Activated naive CD4-positive, alpha-beta T cell treated with anti-CD3 and anti-CD28 coated beads, Interleukin-2, amount 50 U/mL, for 24 hours (primary cell): ENCODE results near the gene NPTX2.

Experiments
- H3K27ac Mint-ChIP-seq: one replicate; pipeline ENCODE4 v1.8.0; 2021; ENCODE audit warnings: mild to moderate bottlenecking, mixed read lengths
- H3K27me3 Mint-ChIP-seq: one replicate; pipeline ENCODE4 v1.8.0; 2021; ENCODE audit warnings: mixed read lengths
- H3K36me3 Mint-ChIP-seq: one replicate; pipeline ENCODE4 v1.8.0; 2021; ENCODE audit warnings: mixed read lengths
- H3K4me1 Mint-ChIP-seq: one replicate; pipeline ENCODE4 v1.8.0; 2021; ENCODE audit warnings: mixed read lengths
- H3K4me3 Mint-ChIP-seq: one replicate; pipeline ENCODE4 v1.8.0; 2021; ENCODE audit warnings: mild to moderate bottlenecking, mixed read lengths
- H3K9me3 Mint-ChIP-seq: one replicate; pipeline ENCODE4 v1.8.0; 2021; ENCODE audit warnings: mixed read lengths

NPTX2 gene

GRCh38 chr7:98659756-98660155 is 42.7 kb downstream of the NPTX2 start:
- Mint-ChIP-seq H3K4me1 (no peaks in the 10 kb centered on the region), H3K27ac (no peak overlapping the region), H3K9me3 (no peaks in the 10 kb centered on the region), H3K36me3 (no peaks in the 10 kb centered on the region), H3K27me3 (no peaks in the 10 kb centered on the region), H3K4me3 (no peak overlapping the region)

- Mint-ChIP-seq H3K9me3 (no peaks in the 10 kb centered on the region), H3K4me1 (no peaks in the 10 kb centered on the region), H3K4me3 (no peak overlapping the region), H3K36me3 (no peaks in the 10 kb centered on the region), H3K27ac (no peak overlapping the region), H3K27me3 (no peaks in the 10 kb centered on the region)
These were observed 44.5 kb downstream of the NPTX2 start for GRCh38 chr7:98661607-98662006.

DNA sequence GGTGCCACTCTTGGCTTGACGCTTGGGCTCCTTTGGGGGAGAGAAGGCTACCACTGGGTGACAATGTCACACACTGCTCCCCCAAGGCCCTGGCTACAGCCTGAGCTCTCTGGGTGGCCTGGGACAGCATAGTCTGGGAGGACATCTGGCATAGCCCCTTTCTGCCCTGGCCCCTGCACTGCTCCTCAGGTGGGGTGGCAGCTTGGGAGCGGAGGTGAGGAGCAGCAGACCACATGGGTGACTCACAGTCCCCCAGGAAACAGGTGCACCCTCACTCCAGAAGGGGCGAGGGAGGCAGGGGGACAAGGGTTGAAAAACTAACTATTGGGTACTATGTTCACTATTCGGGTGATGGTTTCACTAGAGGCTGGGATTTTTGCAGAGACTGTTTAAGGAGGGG is 45.2 kb downstream of the NPTX2 start:
- no peaks in the 10 kb centered on the region for H3K27me3 Mint-ChIP-seq
- no peak overlapping the region for H3K4me3 Mint-ChIP-seq
- no peak overlapping the region for H3K27ac Mint-ChIP-seq
- no peaks in the 10 kb centered on the region for H3K36me3 Mint-ChIP-seq
- H3K4me1 Mint-ChIP-seq = no peaks in the 10 kb centered on the region
- H3K9me3 Mint-ChIP-seq = no peaks in the 10 kb centered on the region

DNA sequence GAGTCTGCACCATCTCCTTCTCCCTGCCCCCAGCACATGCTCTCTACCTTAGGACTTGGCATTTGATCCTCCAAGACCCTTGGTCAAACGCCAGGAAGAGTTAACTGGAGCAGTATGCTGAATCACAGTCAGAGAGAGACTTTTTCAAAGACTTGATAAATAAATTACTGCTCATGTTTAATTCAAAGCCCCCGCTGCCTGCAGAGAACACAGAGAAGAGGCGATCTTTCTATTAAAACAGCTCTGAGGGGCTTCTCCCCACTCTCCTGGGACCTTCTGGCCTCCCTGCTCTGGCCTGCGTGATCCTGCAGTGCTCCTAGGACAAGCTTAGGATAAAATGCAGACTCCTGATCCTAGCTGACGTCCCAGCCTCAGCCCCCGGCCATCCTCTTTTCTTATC is 47.8 kb downstream of the NPTX2 start:
- H3K27me3 Mint-ChIP-seq = no peaks in the 10 kb centered on the region
- H3K9me3 Mint-ChIP-seq = no peaks in the 10 kb centered on the region
- H3K27ac Mint-ChIP-seq = no peak overlapping the region
- H3K4me1 Mint-ChIP-seq = no peaks in the 10 kb centered on the region
- no peaks in the 10 kb centered on the region for H3K36me3 Mint-ChIP-seq
- no peak overlapping the region for H3K4me3 Mint-ChIP-seq

- no peaks in the 10 kb centered on the region for H3K4me1 Mint-ChIP-seq
- no peaks in the 10 kb centered on the region for H3K36me3 Mint-ChIP-seq
- no peak overlapping the region for H3K4me3 Mint-ChIP-seq
- H3K9me3 Mint-ChIP-seq = no peaks in the 10 kb centered on the region
- H3K27ac Mint-ChIP-seq = no peak overlapping the region
- H3K27me3 Mint-ChIP-seq = no peaks in the 10 kb centered on the region
These were observed 51.2 kb downstream of the NPTX2 start for GRCh38 chr7:98668255-98668654.

- H3K4me3 Mint-ChIP-seq = no peak overlapping the region
- H3K4me1 Mint-ChIP-seq = no peaks in the 10 kb centered on the region
- H3K27me3 Mint-ChIP-seq = no peaks in the 10 kb centered on the region
- H3K36me3 Mint-ChIP-seq = no peaks in the 10 kb centered on the region
- no peaks in the 10 kb centered on the region for H3K9me3 Mint-ChIP-seq
- no peak overlapping the region for H3K27ac Mint-ChIP-seq
These were observed 52.4 kb downstream of the NPTX2 start for GRCh38 chr7:98669329-98670000.

DNA sequence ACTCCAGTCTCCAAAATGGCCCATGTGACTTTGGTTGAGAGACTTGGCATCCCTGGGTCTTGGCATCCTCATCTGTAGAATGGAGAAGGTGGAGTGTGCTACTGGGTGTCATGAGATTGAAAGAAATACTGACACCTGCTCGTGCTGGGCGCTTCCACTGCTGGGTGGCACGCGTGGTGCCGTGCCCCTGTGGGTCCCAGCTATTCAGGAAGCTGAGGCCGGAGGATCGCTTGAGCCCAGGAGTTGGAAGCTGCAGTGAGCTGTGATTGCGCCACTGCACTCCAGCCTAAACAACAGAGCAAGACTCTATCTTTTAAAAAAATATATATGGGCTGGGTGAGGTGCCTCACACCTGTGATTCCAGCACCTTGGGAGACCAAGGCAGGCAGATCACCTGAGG is 53.1 kb downstream of the NPTX2 start:
- Mint-ChIP-seq H3K27me3 (no peaks in the 10 kb centered on the region), H3K27ac (no peak overlapping the region), H3K36me3 (no peaks in the 10 kb centered on the region), H3K4me1 (no peaks in the 10 kb centered on the region), H3K9me3 (no peaks in the 10 kb centered on the region), H3K4me3 (no peak overlapping the region)

DNA sequence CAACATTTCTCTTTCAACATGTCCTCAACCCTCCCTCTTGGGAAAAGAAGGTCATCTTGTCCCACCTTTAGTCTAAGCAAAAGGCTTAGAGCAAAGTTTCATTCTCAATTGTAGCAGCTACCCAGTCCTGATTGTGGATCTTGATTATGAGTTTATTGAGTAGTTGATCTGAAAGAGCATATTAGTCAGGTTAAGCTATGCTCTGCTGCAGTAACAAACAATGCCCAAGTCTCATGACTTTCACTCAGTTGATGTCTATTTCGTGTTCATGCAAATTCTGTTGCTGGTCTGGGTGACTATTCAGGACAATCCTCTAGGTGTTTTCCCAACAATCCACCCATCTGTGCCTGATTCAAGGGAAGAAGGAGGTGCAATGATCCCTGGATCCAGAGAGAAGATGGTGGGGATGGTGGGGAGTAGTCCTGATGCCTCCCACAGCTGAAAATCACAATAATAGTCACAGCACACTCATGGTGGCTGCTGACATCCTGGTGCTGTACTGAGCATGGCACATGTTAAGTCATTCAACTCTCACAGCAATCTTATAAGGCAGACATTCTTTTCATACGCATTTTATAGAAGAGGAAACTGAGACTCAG is 54.7 kb downstream of the NPTX2 start:
- no peaks in the 10 kb centered on the region for H3K9me3 Mint-ChIP-seq
- H3K4me1 Mint-ChIP-seq = no peaks in the 10 kb centered on the region
- H3K27ac Mint-ChIP-seq = no peak overlapping the region
- no peaks in the 10 kb centered on the region for H3K36me3 Mint-ChIP-seq
- no peaks in the 10 kb centered on the region for H3K27me3 Mint-ChIP-seq
- no peak overlapping the region for H3K4me3 Mint-ChIP-seq

GRCh38 chr7:98674461-98674860 is 57.4 kb downstream of the NPTX2 start:
- Mint-ChIP-seq H3K27ac (no peak overlapping the region), H3K36me3 (no peaks in the 10 kb centered on the region), H3K4me1 (no peaks in the 10 kb centered on the region), H3K4me3 (no peak overlapping the region), H3K9me3 (no peaks in the 10 kb centered on the region), H3K27me3 (peaks cover 2% of the 10 kb centered on the region)

DNA sequence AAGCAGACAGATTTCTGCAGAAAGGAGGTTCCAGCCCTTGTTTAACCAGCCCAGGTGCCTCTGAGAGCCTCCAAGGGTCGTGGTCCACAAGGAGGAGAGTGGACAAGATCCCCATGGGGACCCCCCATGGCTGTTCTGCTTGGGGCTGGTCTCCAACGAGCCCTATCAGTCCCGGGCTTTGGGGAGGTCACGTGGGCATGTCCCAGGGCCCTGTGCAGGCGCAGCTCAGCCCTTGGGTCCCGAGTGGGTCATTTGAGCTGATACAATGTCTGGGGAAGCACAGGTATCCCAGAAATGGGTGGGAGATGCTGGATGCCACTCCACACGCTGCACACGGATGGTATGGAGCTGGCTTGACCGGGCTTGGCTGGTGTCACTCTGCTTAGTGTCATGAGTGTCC is 57.8 kb downstream of the NPTX2 start:
- no peaks in the 10 kb centered on the region for H3K36me3 Mint-ChIP-seq
- H3K9me3 Mint-ChIP-seq = no peaks in the 10 kb centered on the region
- peaks cover 4% of the 10 kb centered on the region for H3K27me3 Mint-ChIP-seq
- H3K4me1 Mint-ChIP-seq = no peaks in the 10 kb centered on the region
- no peak overlapping the region for H3K4me3 Mint-ChIP-seq
- no peak overlapping the region for H3K27ac Mint-ChIP-seq

GRCh38 chr7:98678215-98678614 is 61.1 kb downstream of the NPTX2 start:
- H3K36me3 Mint-ChIP-seq = no peaks in the 10 kb centered on the region

More at GRCh38 chr7:98678215-98678614, 61.1 kb downstream of the NPTX2 start:
- H3K27me3 Mint-ChIP-seq = peaks cover 6% of the 10 kb centered on the region
- H3K9me3 Mint-ChIP-seq = peaks cover 4% of the 10 kb centered on the region
- H3K27ac Mint-ChIP-seq = no peak overlapping the region
- H3K4me3 Mint-ChIP-seq = no peak overlapping the region
- H3K4me1 Mint-ChIP-seq = no peaks in the 10 kb centered on the region
